MM.1S (cell line): ENCODE measurements around the gene CCDC39.

Source experiments
- DNase-seq: peaks from one replicate; pipeline ENCODE4 v3.0.0-alpha.2; 2015
- H2AFZ ChIP-seq: fragments of 300-600 bp; sonication (generic); 2 replicates; pipeline ENCODE4 v1.6.0; 2016; ENCODE audit warnings: antibody characterized with exemption, low read length
- H3F3A ChIP-seq: fragments of 300-600 bp; sonication (generic); 2 replicates; pipeline ENCODE4 v1.6.1; 2016; ENCODE audit warnings: mild to moderate bottlenecking, antibody characterized with exemption, low read length, moderate library complexity, mixed read lengths; ENCODE audit not compliant: insufficient read depth
- H3K27ac ChIP-seq: fragments of 300-600 bp; sonication (generic); 2 replicates; pipeline ENCODE4 v1.5.1; 2016; ENCODE audit warnings: mild to moderate bottlenecking, low read length
- H3K27me3 ChIP-seq: fragments of 300-600 bp; sonication (generic); replicated peaks from 2 replicates; pipeline ENCODE4 v1.6.0; 2016; ENCODE audit warnings: low read length; ENCODE audit not compliant: insufficient read depth
- H3K36me3 ChIP-seq: fragments of 300-600 bp; sonication (generic); replicated peaks from 2 replicates; pipeline ENCODE4 v1.6.1; 2016; ENCODE audit warnings: mild to moderate bottlenecking, low read length, mixed read lengths; ENCODE audit not compliant: insufficient read depth
- H3K4me1 ChIP-seq: fragments of 300-600 bp; sonication (generic); 2 replicates; pipeline ENCODE4 v1.6.1; 2016; ENCODE audit warnings: low read length, mixed read lengths
- H3K4me2 ChIP-seq: fragments of 300-600 bp; sonication (generic); 2 replicates; pipeline ENCODE4 v1.6.0; 2016; ENCODE audit warnings: low read depth, low read length
- H3K4me3 ChIP-seq: fragments of 300-600 bp; sonication (generic); 2 replicates; pipeline ENCODE4 v1.5.1; 2016; ENCODE audit warnings: low read length, mixed read lengths
- H3K79me2 ChIP-seq: fragments of 300-600 bp; sonication (generic); 2 replicates; pipeline ENCODE4 v1.6.1; 2016; ENCODE audit warnings: mixed run types, low read length, mixed read lengths
- H3K9ac ChIP-seq: fragments of 300-600 bp; sonication (generic); 2 replicates; pipeline ENCODE4 v1.6.1; 2016; ENCODE audit warnings: low read length, mixed read lengths
- H3K9me2 ChIP-seq: fragments of 300-600 bp; sonication (generic); replicated peaks from 2 replicates; pipeline ENCODE4 v1.6.1; 2016; ENCODE audit warnings: mild to moderate bottlenecking, low read length, mixed read lengths; ENCODE audit not compliant: insufficient read depth
- H3K9me3 ChIP-seq: fragments of 300-600 bp; sonication (generic); replicated peaks from 2 replicates; pipeline ENCODE4 v1.6.1; 2016; ENCODE audit warnings: mild to moderate bottlenecking, low read length, mixed read lengths; ENCODE audit not compliant: insufficient read depth
- H4K20me1 ChIP-seq: fragments of 300-600 bp; sonication (generic); 2 replicates; pipeline ENCODE4 v1.6.1; 2016; ENCODE audit warnings: mild to moderate bottlenecking, low read length, moderate library complexity, mixed read lengths; ENCODE audit not compliant: insufficient read depth
- CTCF ChIP-seq: fragments of 300-600 bp; sonication (generic); IDR thresholded peaks from 2 replicates; pipeline ENCODE4 v1.5.1; 2016; ENCODE audit warnings: antibody characterized with exemption, low read length, mixed read lengths
- EZH2 ChIP-seq: fragments of 300-600 bp; sonication (generic); optimal IDR thresholded peaks from 2 replicates; pipeline ENCODE3; 2017; ENCODE audit warnings: low read depth, mild to moderate bottlenecking, antibody characterized with exemption, low read length, mixed read lengths
- EZH2phosphoT487 ChIP-seq: fragments of 300-600 bp; sonication (generic); IDR thresholded peaks from 2 replicates; pipeline ENCODE4 v1.6.1; 2018; ENCODE audit warnings: antibody characterized with exemption, low read length

CCDC39 gene

GRCh38 chr3:180698760-180699270 is 19.5 kb upstream of the CCDC39 start:
- Histone ChIP-seq H3K9me2 (no peaks in the 10 kb centered on the region), H2AFZ (no peak overlapping the region), H4K20me1 (no peaks in the 10 kb centered on the region), H3K36me3 (no peaks in the 10 kb centered on the region), H3K27me3 (no peaks in the 10 kb centered on the region), H3K9me3 (no peaks in the 10 kb centered on the region), H3F3A (no peaks in the 10 kb centered on the region), H3K79me2 (no peaks in the 10 kb centered on the region), H3K4me3 (no peak overlapping the region), H3K4me1 (no peaks in the 10 kb centered on the region), H3K9ac (no peak overlapping the region), H3K4me2 (no peak overlapping the region), H3K27ac (no peak overlapping the region)
- no peak for DNase-seq
- TF ChIP-seq EZH2 (no peak), CTCF (no peak), EZH2phosphoT487 (no peak)

GRCh38 chr3:180694321-180694720 is 15.0 kb upstream of the CCDC39 start:
- no peak overlapping the region for H3K4me3 ChIP-seq
- no peak overlapping the region for H2AFZ ChIP-seq
- no peaks in the 10 kb centered on the region for H3K79me2 ChIP-seq
- H3F3A ChIP-seq: no peaks in the 10 kb centered on the region
- no peaks in the 10 kb centered on the region for H4K20me1 ChIP-seq
- H3K4me2 ChIP-seq: no peak overlapping the region
- no peaks in the 10 kb centered on the region for H3K27me3 ChIP-seq
- TF ChIP-seq CTCF: no peak
- no peak for TF ChIP-seq EZH2phosphoT487
- no peak for TF ChIP-seq EZH2
- no peaks in the 10 kb centered on the region for H3K9me3 ChIP-seq
- no peaks in the 10 kb centered on the region for H3K9me2 ChIP-seq
- H3K4me1 ChIP-seq: no peaks in the 10 kb centered on the region
- no peak for DNase-seq
- no peak overlapping the region for H3K27ac ChIP-seq
- no peak overlapping the region for H3K9ac ChIP-seq
- H3K36me3 ChIP-seq: no peaks in the 10 kb centered on the region

- H3K9ac ChIP-seq: no peak overlapping the region
- H4K20me1 ChIP-seq: no peaks in the 10 kb centered on the region
- H3K27me3 ChIP-seq: no peaks in the 10 kb centered on the region
- H3K4me2 ChIP-seq: no peak overlapping the region
- TF ChIP-seq EZH2phosphoT487 (no peak), CTCF (no peak), EZH2 (no peak)
- no peaks in the 10 kb centered on the region for H3F3A ChIP-seq
- no peak for DNase-seq
- H3K9me3 ChIP-seq: no peaks in the 10 kb centered on the region
- no peaks in the 10 kb centered on the region for H3K36me3 ChIP-seq
- H3K4me3 ChIP-seq: no peak overlapping the region
- no peak overlapping the region for H3K27ac ChIP-seq
- no peaks in the 10 kb centered on the region for H3K9me2 ChIP-seq
- no peaks in the 10 kb centered on the region for H3K79me2 ChIP-seq
- no peak overlapping the region for H2AFZ ChIP-seq
- no peaks in the 10 kb centered on the region for H3K4me1 ChIP-seq
Measured at GRCh38 chr3:180693656-180694055, 14.4 kb upstream of the CCDC39 start.
